ENCODE data around the gene KIRREL3. TPM values are rescaled to one million over a fixed set of nuclear protein-coding genes. Genes with fewer than 3 reads are reported as not detected.

The KIRREL3 gene
- total RNA-seq, 1 donor from 2014 or later = 0.82 TPM

DNA sequence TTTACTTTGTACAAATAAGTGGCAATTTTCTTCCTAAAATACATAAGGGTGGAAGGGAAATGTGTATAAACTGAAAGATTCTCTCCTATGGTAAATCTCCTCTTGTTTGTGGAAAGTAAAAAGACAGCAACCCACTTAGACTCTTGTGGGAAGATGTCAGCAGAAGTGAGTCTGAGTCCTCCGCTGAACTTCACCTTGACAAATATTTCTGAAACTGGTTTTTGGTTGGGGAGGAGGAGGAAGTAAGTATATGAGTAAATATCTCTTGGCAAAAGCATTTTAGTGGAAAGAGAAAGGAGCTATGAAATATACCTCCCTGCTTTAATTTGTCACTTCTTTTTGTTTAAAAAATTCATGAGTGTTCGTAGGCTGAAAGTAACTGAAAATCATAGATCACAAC is 196.2 kb downstream of the KIRREL3 start:
- Mint-ChIP-seq H3K27ac (ENCODE audit: unreplicated experiment) (no peak overlapping the region), H3K9me3 (no peaks in the 10 kb centered on the region), H3K4me3 (no peak overlapping the region), H3K4me1 (peaks cover 25% of the 10 kb centered on the region), H3K36me3 (ENCODE audit: low read depth) (no peaks in the 10 kb centered on the region), H3K27me3 (ENCODE audit: low read depth) (no peaks in the 10 kb centered on the region)
- TF ChIP-seq, protein P1, sequence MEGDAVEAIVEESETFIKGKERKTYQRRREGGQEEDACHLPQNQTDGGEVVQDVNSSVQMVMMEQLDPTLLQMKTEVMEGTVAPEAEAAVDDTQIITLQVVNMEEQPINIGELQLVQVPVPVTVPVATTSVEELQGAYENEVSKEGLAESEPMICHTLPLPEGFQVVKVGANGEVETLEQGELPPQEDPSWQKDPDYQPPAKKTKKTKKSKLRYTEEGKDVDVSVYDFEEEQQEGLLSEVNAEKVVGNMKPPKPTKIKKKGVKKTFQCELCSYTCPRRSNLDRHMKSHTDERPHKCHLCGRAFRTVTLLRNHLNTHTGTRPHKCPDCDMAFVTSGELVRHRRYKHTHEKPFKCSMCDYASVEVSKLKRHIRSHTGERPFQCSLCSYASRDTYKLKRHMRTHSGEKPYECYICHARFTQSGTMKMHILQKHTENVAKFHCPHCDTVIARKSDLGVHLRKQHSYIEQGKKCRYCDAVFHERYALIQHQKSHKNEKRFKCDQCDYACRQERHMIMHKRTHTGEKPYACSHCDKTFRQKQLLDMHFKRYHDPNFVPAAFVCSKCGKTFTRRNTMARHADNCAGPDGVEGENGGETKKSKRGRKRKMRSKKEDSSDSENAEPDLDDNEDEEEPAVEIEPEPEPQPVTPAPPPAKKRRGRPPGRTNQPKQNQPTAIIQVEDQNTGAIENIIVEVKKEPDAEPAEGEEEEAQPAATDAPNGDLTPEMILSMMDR (conservative IDR thresholded peaks at IDR 0.05) = no peak
- no peak for DNase-seq (ENCODE audit: low read depth, low spot score)

DNA sequence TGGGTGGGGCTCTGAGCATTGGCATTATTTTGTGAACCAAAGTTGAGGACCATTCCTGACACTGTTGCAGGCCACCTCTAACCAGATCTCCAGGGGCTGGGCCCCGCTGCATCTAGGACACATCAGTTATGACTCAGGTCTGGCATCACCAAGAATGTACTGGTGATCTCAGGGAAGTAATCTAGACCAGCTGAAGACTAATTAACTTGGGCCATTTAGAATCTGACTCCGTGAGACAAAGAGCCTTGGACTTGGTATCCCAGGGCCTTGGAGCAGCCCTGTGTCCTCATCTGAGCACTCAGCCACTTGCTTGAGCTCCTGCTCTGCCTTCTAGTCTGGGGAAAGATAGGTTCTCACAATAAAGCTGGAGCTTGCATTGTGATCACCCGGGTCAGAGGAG is 200.6 kb downstream of the KIRREL3 start:
- Mint-ChIP-seq H3K9me3 (no peaks in the 10 kb centered on the region), H3K27me3 (ENCODE audit: low read depth) (no peaks in the 10 kb centered on the region)

DNA sequence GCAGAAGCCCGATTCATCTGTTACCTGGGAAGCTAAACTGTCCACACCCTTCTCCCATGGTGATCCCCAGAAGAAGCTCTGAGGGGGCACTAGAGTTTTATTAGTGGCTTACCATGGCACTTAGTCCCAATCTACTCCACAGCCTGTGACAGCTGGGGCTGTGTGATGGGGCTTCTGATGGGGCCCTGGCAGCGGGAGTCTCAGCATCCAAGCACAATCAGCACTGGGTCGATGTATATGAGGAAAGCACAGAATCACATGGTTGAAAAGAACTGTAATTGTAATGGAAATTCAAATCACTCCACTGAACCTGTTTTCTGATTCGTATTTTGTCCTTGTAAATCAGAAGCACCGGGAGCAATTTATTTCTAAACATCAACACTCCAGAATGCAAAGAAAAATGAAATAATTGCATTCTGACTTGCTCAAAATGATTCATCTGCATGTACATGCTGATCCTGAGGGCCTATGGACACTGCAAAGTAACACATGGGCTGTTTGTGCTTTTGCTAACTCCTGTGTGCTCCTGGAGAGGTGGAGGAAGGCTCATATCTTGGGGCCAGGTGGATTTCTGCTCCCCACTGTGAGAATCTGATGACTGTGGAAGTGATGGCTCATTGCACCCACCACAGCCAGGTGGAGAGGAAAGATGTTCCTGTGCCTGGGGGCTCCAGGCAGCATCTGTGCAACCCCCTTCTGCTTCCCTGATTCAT is 203.0 kb downstream of the KIRREL3 start:
- Mint-ChIP-seq H3K36me3 (ENCODE audit: low read depth) (no peaks in the 10 kb centered on the region), H3K27ac (ENCODE audit: unreplicated experiment) (no peak overlapping the region), H3K27me3 (ENCODE audit: low read depth) (no peaks in the 10 kb centered on the region), H3K4me1 (no peaks in the 10 kb centered on the region), H3K9me3 (no peaks in the 10 kb centered on the region), H3K4me3 (no peak overlapping the region)
- TF ChIP-seq, protein P1 (conservative IDR thresholded peaks at IDR 0.05) = no peak
- no peak for DNase-seq (ENCODE audit: low read depth, low spot score)

More for the DNA sequence above, 200.6 kb downstream of the KIRREL3 start:
- no peak for DNase-seq (ENCODE audit: low read depth, low spot score)
- Mint-ChIP-seq H3K4me1 (no peaks in the 10 kb centered on the region), H3K4me3 (no peak overlapping the region), H3K27ac (ENCODE audit: unreplicated experiment) (no peak overlapping the region), H3K36me3 (ENCODE audit: low read depth) (no peaks in the 10 kb centered on the region)
- TF ChIP-seq, protein P1 (conservative IDR thresholded peaks at IDR 0.05) = no peak

DNA sequence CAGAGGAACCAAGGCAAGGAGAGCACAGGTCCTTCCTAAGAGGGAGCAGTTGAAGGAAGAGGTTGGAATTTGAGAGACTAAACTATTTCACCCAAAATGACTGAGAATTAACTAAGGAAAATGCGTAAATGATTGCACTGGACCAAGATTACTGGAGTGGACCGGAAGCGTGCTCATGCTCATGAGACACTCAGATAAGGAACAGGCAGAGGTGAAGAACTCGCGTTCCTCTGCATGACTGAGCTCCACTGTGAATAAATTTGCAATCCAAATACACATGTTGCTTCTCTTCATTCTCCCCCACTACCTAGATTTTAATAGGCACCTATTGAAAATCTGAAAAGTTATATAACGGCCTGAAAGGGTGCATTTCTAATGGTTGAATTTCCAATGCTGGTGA is 207.0 kb downstream of the KIRREL3 start:
- TF ChIP-seq, protein P1 (conservative IDR thresholded peaks at IDR 0.05) = no peak
- DNase-seq (ENCODE audit: low read depth, low spot score) = no peak
- H3K9me3 Mint-ChIP-seq = no peaks in the 10 kb centered on the region
- no peak overlapping the region for H3K27ac Mint-ChIP-seq (ENCODE audit: unreplicated experiment)
- no peaks in the 10 kb centered on the region for H3K27me3 Mint-ChIP-seq (ENCODE audit: low read depth)
- H3K4me1 Mint-ChIP-seq = peaks cover 4% of the 10 kb centered on the region
- H3K4me3 Mint-ChIP-seq = no peak overlapping the region
- no peaks in the 10 kb centered on the region for H3K36me3 Mint-ChIP-seq (ENCODE audit: low read depth)

DNA sequence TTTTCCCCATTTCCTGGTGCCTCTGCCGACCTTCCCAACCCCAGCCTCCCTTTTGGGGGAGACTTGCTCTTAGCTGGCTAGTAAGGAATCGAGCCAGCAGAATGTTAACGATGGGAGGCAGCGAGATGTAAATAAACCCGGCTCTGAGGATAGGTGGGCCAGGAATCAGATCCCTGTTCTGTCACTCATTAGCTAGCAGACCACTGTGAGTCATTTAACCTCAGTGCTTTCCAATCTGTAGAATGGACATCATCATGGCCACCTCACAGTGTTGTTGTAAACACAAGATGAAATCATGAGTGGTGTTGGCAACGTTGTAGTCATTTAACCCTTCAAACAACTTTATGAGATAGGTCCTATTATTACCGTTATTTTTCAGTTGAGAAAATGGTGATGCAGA is 208.6 kb downstream of the KIRREL3 start:
- Mint-ChIP-seq H3K27ac (ENCODE audit: unreplicated experiment) (no peak overlapping the region), H3K4me3 (no peak overlapping the region), H3K9me3 (no peaks in the 10 kb centered on the region), H3K27me3 (ENCODE audit: low read depth) (no peaks in the 10 kb centered on the region), H3K4me1 (peaks cover 13% of the 10 kb centered on the region), H3K36me3 (ENCODE audit: low read depth) (no peaks in the 10 kb centered on the region)
- TF ChIP-seq, protein P1 (conservative IDR thresholded peaks at IDR 0.05) = no peak
- DNase-seq (ENCODE audit: low read depth, low spot score) = no peak

Data from neural crest cell (in vitro differentiated cells).